NCI-H526 (cell line): Measurements from ENCODE around the gene ALK.
A peak's percentile ranks its signal among the peaks of the same experiment; 100 is the strongest.

Experiments
- DNase-seq, 2 experiments: peaks; one replicate each; lab custom pipeline; 2025; lab: John Stamatoyannopoulos, UW

Gene ALK

DNA sequence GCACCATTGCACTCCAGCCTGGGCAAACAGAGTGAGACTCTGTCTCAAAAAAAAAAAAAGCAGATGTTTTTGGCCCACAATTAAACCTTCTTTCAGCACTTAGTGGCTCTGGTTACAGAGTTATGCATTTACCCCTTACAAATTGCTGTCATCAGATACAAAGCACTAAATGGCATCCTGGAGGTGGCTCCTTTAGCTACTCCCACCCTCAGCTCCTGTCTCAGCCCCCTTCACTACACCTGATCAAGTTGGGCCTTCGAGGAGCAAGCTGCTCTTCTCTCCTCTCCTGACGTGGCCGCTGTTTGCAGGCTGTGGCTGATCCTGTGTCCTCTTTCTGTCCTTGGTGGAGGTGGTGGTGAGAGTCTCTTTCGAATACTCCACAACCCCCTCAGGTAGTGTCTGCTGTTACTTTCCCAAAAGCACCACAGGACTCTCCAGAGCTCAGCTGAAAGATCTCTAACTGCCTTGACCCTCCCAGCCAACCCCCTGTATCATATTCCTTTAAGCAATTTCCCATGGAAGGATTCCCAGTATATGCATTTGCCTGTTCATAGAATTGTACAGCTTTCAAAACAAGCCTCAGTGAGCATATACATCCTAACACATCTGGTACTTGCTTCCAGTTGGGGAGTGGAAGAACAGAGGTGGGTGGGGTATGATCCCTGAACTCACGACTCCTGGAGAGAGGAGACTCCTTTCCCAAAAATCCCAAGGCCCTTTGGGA is 520.3 kb downstream of the ALK start:
- DNase-seq, result no peak

DNA sequence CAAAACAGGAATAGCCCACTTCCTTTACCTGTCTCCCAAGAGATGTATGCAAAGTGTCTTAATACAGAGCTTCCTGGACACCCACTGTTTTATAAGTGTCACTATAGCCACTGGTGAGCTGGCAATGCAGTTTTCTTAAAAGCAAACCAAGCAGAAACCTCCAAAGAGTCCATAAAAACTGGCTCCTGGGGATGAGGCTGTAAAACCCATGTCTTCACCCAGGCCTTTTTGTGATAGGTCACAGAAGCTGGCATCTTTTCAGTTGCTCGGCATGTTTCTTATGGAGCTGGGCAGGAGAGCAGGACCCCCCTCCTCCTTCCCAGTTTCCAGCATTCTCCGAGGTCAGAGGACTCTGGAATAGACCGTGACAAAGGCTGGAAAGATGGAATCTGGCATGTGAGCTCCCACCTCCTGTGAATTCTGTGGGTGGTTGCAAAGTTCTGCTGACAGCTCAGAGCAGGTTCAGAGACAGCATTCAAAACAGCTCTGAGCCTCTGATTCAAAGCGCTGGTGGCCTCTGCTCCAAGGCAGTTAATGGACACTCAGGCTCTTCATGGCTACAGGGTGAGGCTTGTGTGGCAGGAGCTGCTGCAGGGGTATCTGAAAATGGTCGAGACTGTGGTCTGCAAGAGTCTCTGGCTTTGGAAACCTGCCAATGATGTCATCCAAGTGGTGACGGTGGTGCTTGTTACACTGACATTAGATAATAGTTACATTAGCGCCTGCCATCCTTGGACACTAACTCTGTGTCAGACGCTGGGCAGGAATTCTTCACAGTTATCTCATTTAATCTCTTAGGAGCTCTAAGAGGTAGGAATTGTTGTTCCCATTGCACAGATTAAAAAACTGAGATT is 522.8 kb downstream of the ALK start:
- no peak for DNase-seq

DNA sequence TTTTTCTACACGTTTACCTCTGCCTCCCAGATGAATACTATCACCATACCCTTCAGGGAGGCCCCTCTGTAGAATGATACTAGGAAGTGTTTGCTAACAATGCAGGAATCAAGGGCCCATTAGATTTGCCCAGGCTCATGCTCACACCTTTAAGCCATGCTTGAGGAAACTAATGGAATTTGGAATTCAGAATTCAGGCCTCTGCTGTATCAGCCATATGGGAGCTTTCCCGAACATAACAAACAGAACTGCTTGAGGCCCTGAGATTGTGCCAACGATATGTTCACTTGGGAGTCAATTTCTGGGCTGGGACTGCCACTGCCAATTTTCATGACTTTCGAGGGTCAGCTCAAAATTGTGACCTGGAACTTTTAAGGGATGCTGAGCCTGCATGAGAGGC is 523.7 kb downstream of the ALK start:
- no peak for DNase-seq

DNA sequence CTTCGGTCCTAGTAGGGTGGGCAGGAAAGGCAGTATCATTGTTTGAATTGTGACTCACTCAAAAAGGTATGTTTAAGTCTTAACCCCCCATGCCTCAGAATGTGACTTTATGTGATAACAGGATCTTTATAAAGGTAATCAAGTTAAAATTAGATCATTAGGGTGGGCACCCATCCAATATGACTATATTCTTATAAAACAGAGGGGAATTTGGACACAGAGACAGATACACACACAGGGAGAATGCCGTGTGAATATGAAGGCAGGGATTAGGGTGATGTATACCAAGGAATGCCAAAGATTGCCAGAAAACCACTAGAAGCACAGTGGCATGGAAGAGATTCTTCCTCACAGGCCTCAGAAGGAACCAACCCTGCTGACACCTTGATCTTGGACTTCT is 524.3 kb downstream of the ALK start:
- no peak for DNase-seq

DNA sequence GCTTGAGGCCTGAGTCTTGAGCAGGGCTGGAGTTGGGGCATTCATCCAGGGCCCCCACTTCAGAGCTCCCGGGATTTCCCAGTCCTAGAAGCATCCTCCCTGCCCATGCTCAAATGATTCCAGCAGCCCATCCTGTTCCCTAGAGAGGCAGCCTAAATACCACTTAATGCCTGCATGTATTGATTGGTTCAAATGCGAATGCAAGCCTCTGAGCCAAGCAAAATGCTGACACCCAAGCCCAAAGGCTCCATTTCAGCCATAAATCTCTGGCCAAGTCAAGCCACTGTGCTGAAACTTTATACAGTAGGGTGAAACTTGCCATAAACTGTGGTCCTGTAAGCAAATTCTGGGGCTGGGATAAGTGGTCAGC is 526.4 kb downstream of the ALK start:
- DNase-seq, result no peak

DNA sequence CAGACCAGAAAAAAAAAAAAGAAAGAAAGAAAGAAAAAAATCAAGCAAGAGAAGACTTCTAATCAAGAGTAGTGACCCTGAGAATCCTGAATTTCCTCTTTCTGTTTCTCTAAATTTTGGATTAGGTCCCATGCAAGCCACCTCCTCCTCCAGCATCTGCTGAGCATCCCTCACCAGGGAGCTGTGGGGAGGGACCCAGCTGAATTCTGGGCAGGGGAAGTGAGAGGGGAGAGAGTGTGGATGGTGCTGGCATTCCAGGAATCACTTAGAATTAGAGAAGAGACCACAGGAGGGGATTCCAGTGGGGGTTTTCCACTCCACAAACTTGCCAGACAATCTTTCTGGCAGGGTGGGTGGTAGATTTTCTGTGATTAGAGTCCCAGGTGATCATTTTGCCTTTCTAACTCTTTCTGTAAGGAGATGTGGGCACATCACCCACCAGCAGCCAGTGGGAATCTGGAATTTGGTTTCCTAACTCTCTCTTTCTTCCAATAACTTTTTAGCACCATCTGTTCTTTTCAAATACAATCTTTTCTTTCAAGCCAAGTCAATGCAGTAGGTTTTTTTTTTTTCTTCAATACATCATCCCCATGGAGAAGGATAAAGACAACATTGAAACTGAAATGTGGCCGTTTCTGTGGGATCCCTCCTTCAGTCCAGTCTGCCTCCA is 526.9 kb downstream of the ALK start:
- DNase-seq, result no peak

DNA sequence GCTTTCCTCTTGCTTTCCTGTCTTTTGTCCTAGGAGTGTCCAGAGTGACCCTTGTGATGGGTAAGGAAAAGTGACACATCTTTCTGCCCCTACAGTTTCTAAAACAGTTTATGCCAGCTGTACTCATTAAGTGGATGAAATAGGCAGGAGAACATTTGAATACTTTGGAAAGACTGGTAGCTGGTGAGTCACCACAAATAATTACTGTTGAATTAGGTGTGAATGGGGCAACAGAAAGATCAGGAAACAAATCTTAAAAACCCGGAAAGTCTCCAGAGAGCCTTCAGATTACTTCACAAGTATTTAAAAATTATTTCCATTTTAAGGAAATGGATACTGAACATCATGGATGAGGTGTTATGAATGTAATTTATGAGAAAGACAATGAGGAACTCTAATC is 527.7 kb downstream of the ALK start:
- DNase-seq, result no peak

DNA sequence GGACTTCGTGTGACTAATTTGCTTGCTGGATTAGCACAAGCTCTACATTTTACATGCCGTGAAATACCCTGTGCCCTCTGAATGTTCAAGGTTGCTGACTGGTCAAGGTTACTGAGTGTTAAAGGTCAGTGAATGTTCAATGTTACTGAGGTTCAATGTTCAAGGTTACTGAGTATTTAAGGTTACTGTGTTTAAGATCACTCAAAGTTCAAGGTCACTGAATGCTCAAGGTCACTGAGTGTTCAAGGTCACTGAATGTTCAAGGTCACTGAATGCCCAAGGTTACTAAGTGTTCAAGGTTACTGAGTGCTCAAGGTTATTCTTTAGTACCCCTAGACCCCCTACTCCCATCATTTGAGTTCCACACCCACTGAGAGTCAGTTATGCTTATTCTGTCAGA is 528.6 kb downstream of the ALK start:
- DNase-seq, result no peak

DNA sequence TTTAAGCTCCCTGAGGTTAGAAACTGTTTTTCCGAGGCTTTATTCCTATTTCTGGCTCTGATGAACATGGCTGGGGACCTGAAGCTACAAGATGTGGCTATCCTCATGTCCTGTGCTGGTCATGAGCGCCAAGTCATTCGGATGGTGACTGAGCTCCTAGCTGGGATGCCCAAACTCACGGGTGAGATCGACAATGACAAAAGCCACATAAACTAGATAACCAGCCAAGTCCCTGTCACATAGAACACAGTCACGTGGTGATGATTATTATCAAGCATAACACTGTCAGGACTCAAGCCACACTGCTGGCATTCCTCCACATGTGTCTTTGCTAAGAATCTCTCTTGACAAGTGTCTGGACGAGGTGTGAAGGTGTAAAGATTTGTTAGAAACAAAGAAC is 531.2 kb downstream of the ALK start:
- no peak for DNase-seq

DNA sequence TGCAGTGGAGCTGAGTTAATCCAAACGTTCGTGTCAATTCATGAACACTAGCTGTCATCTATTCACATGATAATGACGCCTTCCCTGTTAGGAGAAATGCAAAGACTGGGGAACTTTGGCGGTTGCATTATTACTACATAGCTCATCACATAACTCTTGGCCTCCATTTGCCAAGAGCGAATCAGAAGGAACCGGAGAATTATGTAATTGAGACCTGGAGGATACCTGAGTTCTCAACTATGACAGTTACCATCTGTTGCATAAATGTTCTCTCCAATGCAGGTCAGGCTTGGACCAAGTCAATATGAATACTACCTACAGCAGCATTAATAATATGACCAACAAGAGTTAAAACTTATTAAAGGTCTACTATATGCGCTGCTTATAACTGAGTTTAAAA is 531.7 kb downstream of the ALK start:
- DNase-seq, result no peak

DNA sequence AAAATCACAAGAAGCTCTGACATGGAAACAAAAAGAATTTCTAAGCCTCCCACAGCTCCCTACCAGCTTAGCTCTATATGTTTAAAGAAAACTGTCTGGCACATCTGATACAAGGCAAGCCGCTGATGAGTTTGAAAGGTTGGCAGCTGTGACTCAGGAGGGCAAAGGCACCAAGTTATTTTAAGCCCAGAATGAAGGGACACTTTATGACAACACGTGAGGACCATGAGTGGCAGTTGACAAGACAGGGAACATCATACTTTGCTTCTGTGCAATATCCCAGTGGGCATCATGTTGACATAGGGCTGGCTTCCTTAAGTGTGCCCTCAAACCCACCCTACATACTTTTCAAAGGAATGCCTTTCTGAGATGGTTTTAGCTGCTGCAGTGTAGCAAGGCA is 533.3 kb downstream of the ALK start:
- DNase-seq, result no peak

DNA sequence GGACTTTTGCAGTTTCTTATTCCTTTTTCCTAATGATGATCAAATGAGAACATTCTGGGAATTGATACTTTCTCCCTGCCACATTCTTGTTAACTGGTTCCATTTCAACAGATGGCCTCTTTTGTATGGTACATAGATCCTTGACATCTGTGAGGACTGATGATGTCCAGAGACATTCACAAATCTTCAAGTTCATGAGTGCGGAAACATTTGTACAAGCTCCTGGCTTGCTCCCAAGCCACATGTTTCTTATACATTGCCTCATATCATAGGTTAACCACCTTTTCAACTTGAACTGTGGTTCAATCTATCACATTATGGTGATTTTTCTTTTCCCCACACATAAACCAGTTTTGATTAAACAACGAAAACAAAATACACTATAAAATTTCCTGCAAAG is 538.9 kb downstream of the ALK start:
- no peak for DNase-seq

DNA sequence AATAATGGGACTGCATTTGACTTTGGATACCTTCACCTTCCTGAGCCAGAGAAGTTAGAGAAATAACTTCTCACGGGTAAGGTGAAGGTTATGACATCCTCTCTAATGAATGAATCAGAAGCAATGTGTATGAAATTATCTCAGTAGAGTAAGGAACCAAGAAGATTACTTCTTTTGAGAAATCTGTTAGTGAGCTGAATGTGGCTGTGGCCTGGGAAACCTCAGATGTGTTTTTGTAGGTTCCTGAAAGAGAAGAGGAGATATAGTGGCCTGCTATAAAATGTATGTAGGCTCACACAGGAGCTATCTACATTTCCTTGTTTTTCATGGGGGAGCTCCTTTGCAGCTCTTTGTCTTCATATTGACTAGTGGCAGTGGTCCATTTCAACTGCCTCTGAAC is 543.6 kb downstream of the ALK start:
- no peak for DNase-seq

DNA sequence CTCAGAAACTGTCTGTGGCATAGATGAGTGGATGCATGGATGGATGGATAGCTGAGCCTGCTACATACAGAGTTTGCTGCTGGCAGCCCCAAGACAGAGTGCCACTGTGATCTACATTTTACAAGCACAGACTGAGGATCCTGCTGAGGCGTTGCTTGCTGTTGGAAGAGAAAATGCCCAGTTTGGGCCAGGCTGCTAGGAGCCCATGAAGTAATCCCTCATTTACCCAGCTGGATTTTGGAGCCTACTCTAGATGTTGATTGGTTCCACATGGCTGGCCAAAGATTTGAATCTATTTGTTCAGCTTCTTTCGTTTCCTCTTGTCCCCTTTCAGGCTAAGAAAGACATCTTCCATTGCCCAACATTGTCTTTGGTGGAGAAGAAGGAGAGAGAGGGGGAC is 544.8 kb downstream of the ALK start:
- no peak for DNase-seq

DNA sequence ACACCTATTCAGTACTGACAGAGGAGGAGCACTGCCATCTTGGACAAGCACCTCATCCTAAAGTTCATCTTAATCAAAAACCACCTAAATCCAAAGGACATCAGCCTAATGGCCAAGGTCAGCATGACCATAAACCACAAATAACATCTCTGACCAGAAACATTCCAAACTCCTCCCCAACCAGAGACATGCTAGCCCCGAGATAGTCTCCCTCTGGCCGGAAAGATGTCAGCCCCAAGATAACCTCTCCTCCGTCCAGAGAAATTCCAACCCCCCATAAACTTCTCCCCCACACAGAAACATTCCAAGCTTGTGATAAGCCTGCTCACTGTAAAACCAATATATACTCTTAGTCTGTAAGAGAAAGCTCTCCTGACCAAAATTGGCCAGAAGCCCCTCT is 545.5 kb downstream of the ALK start:
- no peak for DNase-seq

DNA sequence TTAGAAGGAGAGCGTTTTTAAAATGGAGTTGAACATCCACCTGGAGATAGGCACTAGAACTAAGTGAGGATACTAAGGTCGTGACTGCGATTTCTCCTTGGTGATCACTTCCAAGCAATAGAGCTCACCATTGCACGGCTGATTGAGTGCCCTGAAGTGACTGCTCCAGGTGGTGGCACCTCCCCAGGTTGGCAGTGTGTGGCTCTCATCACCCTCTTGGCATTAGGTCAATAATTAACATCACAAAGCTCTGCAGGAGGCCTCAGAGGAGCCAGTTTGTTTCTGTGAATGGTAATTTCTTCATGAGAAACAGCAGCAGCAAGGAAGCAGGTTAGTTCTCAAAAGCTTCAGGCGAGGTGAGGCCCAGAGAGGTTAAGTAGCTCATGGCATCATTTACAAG is 546.6 kb downstream of the ALK start:
- DNase-seq, result no peak

DNA sequence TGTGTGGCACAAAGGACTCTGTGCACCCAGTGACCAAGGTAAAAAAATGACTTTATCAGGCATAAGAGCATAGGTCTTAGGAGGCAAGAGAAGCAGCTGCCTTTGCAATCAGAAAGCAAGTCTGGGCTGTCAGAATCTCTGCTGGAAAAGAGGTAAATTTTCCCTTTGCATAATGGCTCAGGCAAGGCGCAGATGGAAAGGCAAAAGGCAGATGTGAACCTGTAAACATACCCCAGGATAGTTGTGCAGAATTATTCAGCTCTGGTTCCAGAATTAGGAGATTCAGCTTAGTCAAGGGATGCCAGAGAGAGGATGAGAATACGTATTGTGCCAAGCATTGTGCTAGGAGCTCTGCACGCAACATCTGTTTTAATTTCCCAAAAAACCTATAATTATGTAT is 547.5 kb downstream of the ALK start:
- DNase-seq, result no peak

DNA sequence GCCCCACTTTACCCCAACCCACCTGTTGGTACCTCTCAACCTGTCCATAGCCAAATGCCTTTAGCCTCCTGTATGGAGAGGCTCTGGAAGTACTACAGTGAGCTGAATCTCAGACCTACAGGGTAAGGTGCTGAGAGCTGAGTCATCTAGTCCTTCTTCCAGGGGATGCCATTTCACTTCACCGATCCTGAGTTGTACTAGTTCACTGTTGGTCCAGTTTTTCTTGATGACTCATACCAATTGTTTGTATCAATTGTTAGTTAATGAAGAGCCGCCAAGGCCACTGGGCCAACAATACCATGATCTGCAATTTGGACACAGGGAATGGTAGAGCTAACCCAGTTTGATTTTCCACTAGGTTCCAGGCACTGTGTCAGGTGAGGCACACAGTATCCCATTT is 549.2 kb downstream of the ALK start:
- no peak for DNase-seq

DNA sequence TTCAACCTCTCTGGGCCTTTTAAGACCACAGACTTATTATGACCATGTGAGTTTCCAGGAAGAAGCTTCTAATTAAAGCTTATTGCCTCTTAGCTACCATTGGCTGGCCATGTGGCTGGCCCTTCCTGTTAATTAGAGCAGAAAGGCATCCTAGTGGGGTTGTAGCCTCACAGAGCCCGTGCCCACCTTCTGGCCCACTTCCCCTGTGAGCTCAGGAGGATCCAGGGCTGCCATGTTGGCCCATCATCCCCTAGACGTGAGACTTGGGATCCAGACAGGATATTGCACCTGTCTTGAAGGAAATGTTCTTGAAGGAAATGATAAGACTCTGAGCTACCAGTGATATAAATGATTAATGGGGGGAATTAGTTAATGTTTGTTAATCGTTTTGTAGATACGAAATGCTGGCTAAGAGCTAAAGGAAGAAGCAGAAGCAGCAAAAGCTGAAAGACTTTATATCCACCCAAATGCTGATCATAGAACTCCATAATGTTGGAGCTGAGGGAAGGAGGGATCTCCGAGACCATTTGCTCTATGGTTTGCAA is 550.7 kb downstream of the ALK start:
- no peak for DNase-seq

DNA sequence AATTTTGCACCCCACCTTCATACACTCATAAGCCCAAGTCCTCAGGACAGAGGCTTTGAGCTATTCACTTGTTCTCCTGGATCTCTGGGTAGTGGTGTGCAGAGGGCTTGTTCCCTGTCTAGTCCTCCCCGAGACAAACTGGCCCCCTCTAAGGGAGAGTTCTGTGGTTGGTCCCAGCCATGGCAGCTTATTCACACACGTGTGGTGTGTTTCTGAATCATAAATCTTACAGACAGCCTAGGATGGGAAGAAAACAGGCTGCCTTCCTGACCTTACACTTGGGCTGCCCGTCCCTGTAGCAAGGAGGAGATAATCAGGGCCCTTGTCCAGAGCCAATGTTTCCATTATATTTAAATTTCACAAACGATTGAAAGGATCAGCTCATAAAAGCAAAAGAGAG is 551.2 kb downstream of the ALK start:
- no peak for DNase-seq

DNA sequence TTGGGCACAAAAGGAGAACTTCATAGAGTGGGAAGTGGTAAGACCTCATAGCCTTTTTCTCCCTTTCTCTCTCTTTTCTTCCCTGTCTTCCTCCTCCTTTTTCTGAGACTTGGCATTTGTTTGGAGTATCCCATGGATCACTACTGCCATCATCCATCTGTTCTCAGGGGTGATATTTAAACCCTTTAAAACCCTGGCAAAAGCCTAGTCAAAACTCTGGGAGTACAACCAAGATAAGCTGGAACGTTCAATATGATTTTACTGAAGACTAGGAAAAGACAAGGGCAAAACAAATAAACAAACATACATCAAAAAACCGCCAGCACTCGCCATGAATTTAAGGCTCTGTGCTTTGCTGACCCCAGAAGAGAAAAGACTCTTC is 552.7 kb downstream of the ALK start:
- no peak for DNase-seq

DNA sequence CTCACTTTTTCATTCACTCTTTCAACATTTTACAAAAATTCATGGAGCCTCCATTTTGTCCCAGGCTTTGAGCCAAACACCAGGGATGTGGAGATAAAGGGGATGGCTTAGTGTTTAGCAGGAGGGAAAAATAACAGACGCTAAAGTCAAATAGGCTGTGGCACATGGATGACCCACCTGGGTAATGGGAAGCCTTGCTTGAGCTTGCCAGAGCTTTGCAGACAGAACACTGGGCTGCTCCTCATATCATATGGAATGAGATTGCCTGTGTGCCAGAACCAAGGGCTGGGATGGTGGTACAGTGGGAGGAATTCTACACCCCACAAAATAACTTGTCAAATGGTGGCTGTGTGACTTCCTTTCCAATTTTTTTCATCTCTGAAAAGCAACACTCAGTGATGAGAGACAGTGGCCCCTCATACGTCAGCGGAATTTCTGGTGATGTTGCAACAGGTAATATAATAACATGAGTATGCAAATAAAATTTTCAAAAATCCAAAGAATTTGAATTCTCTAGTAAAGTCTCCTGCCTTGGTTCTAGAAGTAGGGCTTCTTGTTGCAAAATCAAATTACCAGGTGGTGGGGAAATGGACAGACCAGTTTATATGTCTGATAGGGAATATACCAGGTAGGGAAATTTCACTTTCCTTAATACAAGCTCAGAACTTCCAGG is 553.3 kb downstream of the ALK start:
- peak in 1 of 2 experiments; percentile 22 for DNase-seq
